Endothelial cell of umbilical vein (primary cell): Measurements from ENCODE around the gene S100A3. TPM values are rescaled to one million over a fixed set of nuclear protein-coding genes. Genes with fewer than 3 reads are reported as not detected.

ENCODE experiments used
- BruUV-seq: library from RNA; stranded (reverse); fragments of 400-500 nt; replicated peaks from 2 replicates; lab custom pipeline; 2021; lab: Mats Ljungman, UMichigan
- CTCF ChIA-PET: fragments of 300-600, 350-600 bp; sonication (Branson Sonifier 250); formaldehyde crosslinking; loops from one replicate; lab custom pipeline; 2021; ENCODE audit warnings: antibody characterized with exemption, inconsistent platforms; lab: Charles Lee
- POLR2A ChIA-PET: fragments of 300-600, 350-600 bp; sonication (Branson Sonifier 250); formaldehyde crosslinking; loops from one replicate; lab custom pipeline; 2021; ENCODE audit warnings: antibody characterized with exemption, inconsistent platforms; lab: Charles Lee
- DNase-seq: peaks from one replicate; pipeline ENCODE4 v3.0.0-alpha.2; 2011; ENCODE audit warnings: low read depth, low spot score
- FAIRE-seq: peaks from 2 replicates; lab custom pipeline; 2011; peaks lifted over from hg19 to GRCh38; lab: Jason Lieb, UNC
- H2AFZ ChIP-seq: 2 replicates; pipeline ENCODE4 v1.6.0; 2012; ENCODE audit warnings: low read depth, low read length, control low read depth, inconsistent platforms
- H3K27ac ChIP-seq: 2 replicates; pipeline ENCODE4 v1.5.1; 2011; ENCODE audit warnings: low read depth, mild to moderate bottlenecking, control low read depth, low read length, moderate library complexity; ENCODE audit not compliant: insufficient read depth
- H3K27me3 ChIP-seq, 2 experiments: 2 replicates each; pipeline versions ENCODE4 v1.6.0 to v1.6.1; 2011; ENCODE audit warnings: low read length in 2 of 2, mixed read lengths in 1 of 2; ENCODE audit not compliant: control insufficient read depth in 2 of 2, insufficient read depth in 2 of 2
- H3K36me3 ChIP-seq, 2 experiments: 2 replicates in 1 of 2; 3 replicates in 1 of 2; pipeline ENCODE4 v1.5.1; 2011; ENCODE audit warnings: low read length in 2 of 2, mild to moderate bottlenecking in 1 of 2, moderate library complexity in 1 of 2; ENCODE audit not compliant: control insufficient read depth in 2 of 2, insufficient read depth in 2 of 2; ENCODE audit errors: extremely low read depth in 1 of 2
- H3K4me1 ChIP-seq: 3 replicates; pipeline ENCODE4 v1.5.1; 2011; ENCODE audit warnings: mild to moderate bottlenecking, low read length; ENCODE audit not compliant: control insufficient read depth, insufficient read depth; ENCODE audit errors: extremely low read depth
- H3K4me2 ChIP-seq: 2 replicates; pipeline ENCODE4 v1.6.1; 2011; ENCODE audit warnings: low read length, control low read depth, mixed read lengths; ENCODE audit not compliant: insufficient read depth
- H3K4me3 ChIP-seq, 3 experiments: fragments of 200-600 bp in 1 of 3; sonication (generic), shearing (Covaris generic) in 1 of 3; replicated peaks in 1 of 3; 2 replicates each; pipeline ENCODE4 v1.5.1; 2011 to 2016; ENCODE audit warnings: control low read depth in 3 of 3, low read length in 3 of 3, mild to moderate bottlenecking in 2 of 3, inconsistent platforms in 1 of 3, low read depth in 1 of 3, moderate library complexity in 1 of 3; ENCODE audit not compliant: insufficient read depth in 1 of 3
- H3K79me2 ChIP-seq: 2 replicates; pipeline ENCODE4 v1.6.0; 2012; ENCODE audit warnings: low read length, inconsistent platforms; ENCODE audit not compliant: control insufficient read depth, insufficient read depth
- H3K9ac ChIP-seq: replicated peaks from 2 replicates; pipeline ENCODE3; 2011; ENCODE audit warnings: low read length, control low read depth; ENCODE audit not compliant: insufficient read depth; ENCODE audit errors: extremely low read depth
- H3K9me1 ChIP-seq: replicated peaks from 3 replicates; pipeline ENCODE4 v1.6.0; 2011; ENCODE audit warnings: mild to moderate bottlenecking, low read length; ENCODE audit not compliant: control insufficient read depth, insufficient read depth; ENCODE audit errors: extremely low read depth
- H3K9me3 ChIP-seq: replicated peaks from 2 replicates; pipeline ENCODE4 v1.5.1; 2012; ENCODE audit warnings: low read length, inconsistent platforms; ENCODE audit not compliant: control insufficient read depth, insufficient read depth
- H4K20me1 ChIP-seq: replicated peaks from 2 replicates; pipeline ENCODE3; 2011; ENCODE audit warnings: mild to moderate bottlenecking, low read length; ENCODE audit not compliant: control insufficient read depth, insufficient read depth; ENCODE audit errors: extremely low read depth
- EZH2 ChIP-seq: IDR thresholded peaks from 2 replicates; pipeline ENCODE4 v1.6.1; 2012; ENCODE audit warnings: borderline replicate concordance, low read depth, mild to moderate bottlenecking, moderate library complexity, low read length, inconsistent platforms; ENCODE audit not compliant: severe bottlenecking
- FOS ChIP-seq: IDR thresholded peaks from 2 replicates; pipeline ENCODE4 v1.6.1; 2011; ENCODE audit warnings: mild to moderate bottlenecking, low read length, moderate library complexity, borderline replicate concordance; ENCODE audit not compliant: insufficient read depth
- GATA2 ChIP-seq: IDR thresholded peaks from 2 replicates; pipeline ENCODE4 v1.7.0; 2011; ENCODE audit warnings: low read depth, mild to moderate bottlenecking, moderate library complexity, mixed read lengths, low read length; ENCODE audit not compliant: insufficient read length, insufficient read depth
- JUN ChIP-seq: IDR thresholded peaks from 2 replicates; pipeline ENCODE4 v1.6.1; 2011; ENCODE audit warnings: borderline replicate concordance, low read depth; ENCODE audit not compliant: insufficient read length, insufficient read depth
- MYC ChIP-seq: IDR thresholded peaks from one replicate; pipeline ENCODE4 v1.6.1; 2011; ENCODE audit warnings: mild to moderate bottlenecking, low read depth, low read length
- POLR2A ChIP-seq: IDR thresholded peaks from 2 replicates; pipeline ENCODE4 v1.6.1; 2012; ENCODE audit warnings: low read depth, mild to moderate bottlenecking, control low read depth, low read length
- POLR2AphosphoS5 ChIP-seq: IDR thresholded peaks from 2 replicates; pipeline ENCODE4 v1.6.1; 2012; ENCODE audit warnings: low read depth, mild to moderate bottlenecking, control low read depth, low read length, moderate library complexity; ENCODE audit not compliant: insufficient read depth
- dilution Hi-C: fragments of 300-500 bp; cut with MboI; formaldehyde crosslinking; loops from one replicate; pipeline ENCODE4 v1.15.0; 2019; ENCODE audit warnings: low sequenced_read_pairs; ENCODE audit not compliant: extremely low pct_ligation_motif_present
- intact Hi-C: fragments of 100-400 bp; cut with micrococcal nuclease; formaldehyde crosslinking; loops from one replicate; pipeline ENCODE4 v1.10.0; 2022
- polyA plus RNA-seq, 4 experiments: library from polyadenylated mRNA; depleted of rRNA in 3 of 4; stranded (reverse) in 3 of 4; unstranded in 1 of 4; fragments of >200 nt; gene quantifications; 2 replicates each; pipeline versions ENCODE4 v1.2.1 to v1.2.3, GENCODE V29; 2011 to 2012; ENCODE audit warnings: missing spikeins in 1 of 4
- total RNA-seq: library from RNA; stranded (reverse); gene quantifications from 2 replicates; pipeline ENCODE4 v1.2.3, GENCODE V29; 2021
- TF ChIP-seq, protein P1 (sequence below), 2 donors: IDR thresholded peaks; 1 replicate in 1 of 2; 2 replicates in 1 of 2; pipeline ENCODE4 v1.5.1; 2011; ENCODE audit warnings: low read length in 2 of 2, mild to moderate bottlenecking in 2 of 2, moderate library complexity in 2 of 2, control low read depth in 1 of 2, inconsistent platforms in 1 of 2, low read depth in 1 of 2; ENCODE audit not compliant: insufficient read depth in 1 of 2; ENCODE audit errors: extremely low read depth in 1 of 2
- TF ChIP-seq, protein P2 (sequence below): IDR thresholded peaks from 2 replicates; pipeline ENCODE4 v1.6.1; 2011; ENCODE audit not compliant: insufficient read depth, insufficient read length

The S100A3 gene
- total and polyA plus RNA-seq, 2 donors (not counting 3 experiments of a cell fraction or from before 2014, with no cell fraction given) = 0.42 to 1.3 TPM

DNA sequence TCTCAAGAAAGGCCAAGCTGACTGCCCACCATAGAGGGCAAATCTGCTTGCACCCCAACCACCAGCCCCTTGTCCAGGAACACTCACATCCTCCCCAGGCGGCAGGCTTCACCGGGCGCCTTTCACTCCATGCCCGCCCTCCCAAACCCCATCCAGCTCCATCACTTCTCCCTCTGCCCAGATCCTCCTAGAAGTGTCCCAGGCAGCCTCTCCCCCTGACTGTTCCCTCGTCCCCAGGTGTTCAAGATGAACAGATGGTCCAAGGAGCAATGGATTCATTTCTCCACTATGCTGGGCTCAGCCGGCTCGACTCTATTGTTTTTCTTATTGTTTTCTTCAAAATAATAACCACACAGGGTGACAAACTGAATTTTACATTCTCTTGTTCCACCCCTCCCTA is 35.4 kb downstream of the S100A3 start:
- Histone ChIP-seq H3K36me3 (no peaks in the 10 kb centered on the region), H3K27ac (no peak overlapping the region), H3K79me2 (no peaks in the 10 kb centered on the region), H3K9me3 (no peaks in the 10 kb centered on the region), H3K9ac (no peak overlapping the region), H3K4me3 (no peak overlapping the region), H3K4me2 (no peak overlapping the region), H4K20me1 (no peaks in the 10 kb centered on the region), H3K9me1 (no peaks in the 10 kb centered on the region), H2AFZ (no peak overlapping the region), H3K4me1 (peaks cover 4% of the 10 kb centered on the region), H3K27me3 (no peaks in the 10 kb centered on the region)
- intact Hi-C loops = no loop called here
- DNase-seq = no peak
- ChIA-PET CTCF (interaction anchor here (1.0 to 1.3 kb wide), 2 partner anchors 12 to 55 kb away, joined by 4 to 5 read pairs; no protein-coding TSS in a partner anchor), POLR2A (no interaction called here)
- FAIRE-seq = no peak
- no TSS peak for BruUV-seq
- TF ChIP-seq GATA2 (no peak), MYC (no peak)
- TF ChIP-seq, protein P1, sequence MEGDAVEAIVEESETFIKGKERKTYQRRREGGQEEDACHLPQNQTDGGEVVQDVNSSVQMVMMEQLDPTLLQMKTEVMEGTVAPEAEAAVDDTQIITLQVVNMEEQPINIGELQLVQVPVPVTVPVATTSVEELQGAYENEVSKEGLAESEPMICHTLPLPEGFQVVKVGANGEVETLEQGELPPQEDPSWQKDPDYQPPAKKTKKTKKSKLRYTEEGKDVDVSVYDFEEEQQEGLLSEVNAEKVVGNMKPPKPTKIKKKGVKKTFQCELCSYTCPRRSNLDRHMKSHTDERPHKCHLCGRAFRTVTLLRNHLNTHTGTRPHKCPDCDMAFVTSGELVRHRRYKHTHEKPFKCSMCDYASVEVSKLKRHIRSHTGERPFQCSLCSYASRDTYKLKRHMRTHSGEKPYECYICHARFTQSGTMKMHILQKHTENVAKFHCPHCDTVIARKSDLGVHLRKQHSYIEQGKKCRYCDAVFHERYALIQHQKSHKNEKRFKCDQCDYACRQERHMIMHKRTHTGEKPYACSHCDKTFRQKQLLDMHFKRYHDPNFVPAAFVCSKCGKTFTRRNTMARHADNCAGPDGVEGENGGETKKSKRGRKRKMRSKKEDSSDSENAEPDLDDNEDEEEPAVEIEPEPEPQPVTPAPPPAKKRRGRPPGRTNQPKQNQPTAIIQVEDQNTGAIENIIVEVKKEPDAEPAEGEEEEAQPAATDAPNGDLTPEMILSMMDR (IDR thresholded peaks at IDR 0.05; ENCODE audit: extremely low read depth in 1 of 2, insufficient read depth in 1 of 2, low read depth in 1 of 2, low read length in 2 of 2) = no peak
- dilution Hi-C loops = no loop called here

DNA sequence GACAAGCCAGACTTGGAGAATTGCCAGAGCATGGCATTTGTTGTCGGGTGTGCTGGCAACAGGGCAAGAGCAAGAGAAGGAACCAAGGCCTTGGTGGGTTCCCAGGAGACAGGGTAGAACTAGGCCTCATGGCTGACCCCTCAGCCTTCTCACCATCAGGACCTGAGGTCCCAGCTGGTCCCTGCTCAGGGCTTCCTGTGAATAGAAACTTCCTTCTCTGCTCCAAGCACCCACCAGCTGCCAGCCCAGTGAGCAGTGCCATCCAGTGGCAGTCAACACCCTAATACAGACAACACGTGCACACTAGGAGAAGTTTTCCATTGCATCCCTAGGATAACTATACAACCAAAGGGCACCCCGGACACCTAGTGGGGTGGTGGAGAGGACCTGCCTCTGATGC is 36.0 kb downstream of the S100A3 start:
- TF ChIP-seq MYC (no peak), POLR2A (no peak), JUN (no peak), FOS (no peak), GATA2 (no peak), EZH2 (no peak), POLR2AphosphoS5 (no peak)
- TF ChIP-seq, protein P1 (IDR thresholded peaks at IDR 0.05; ENCODE audit: extremely low read depth in 1 of 2, insufficient read depth in 1 of 2, low read depth in 1 of 2, low read length in 2 of 2) = no peak
- TF ChIP-seq, protein P2, sequence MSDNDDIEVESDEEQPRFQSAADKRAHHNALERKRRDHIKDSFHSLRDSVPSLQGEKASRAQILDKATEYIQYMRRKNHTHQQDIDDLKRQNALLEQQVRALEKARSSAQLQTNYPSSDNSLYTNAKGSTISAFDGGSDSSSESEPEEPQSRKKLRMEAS = no peak
- no peaks in the 10 kb centered on the region for H3K79me2 ChIP-seq
- CTCF ChIA-PET = interaction anchor here (1.0 kb wide), 1 partner anchor 55 kb away, joined by 5 read pairs; no protein-coding TSS in a partner anchor
- intact Hi-C loops = no loop called here
- H3K9me1 ChIP-seq = no peaks in the 10 kb centered on the region
- no peak for FAIRE-seq
- H4K20me1 ChIP-seq = no peaks in the 10 kb centered on the region
- no peak overlapping the region for H3K4me3 ChIP-seq
- H3K36me3 ChIP-seq = no peaks in the 10 kb centered on the region
- no peak overlapping the region for H3K27ac ChIP-seq
- no peak overlapping the region for H2AFZ ChIP-seq
- no peak overlapping the region for H3K4me2 ChIP-seq
- DNase-seq = no peak
- no TSS peak for BruUV-seq
- dilution Hi-C loops = no loop called here
- H3K9ac ChIP-seq = no peak overlapping the region
- H3K4me1 ChIP-seq = no peaks in the 10 kb centered on the region
- no peaks in the 10 kb centered on the region for H3K9me3 ChIP-seq
- H3K27me3 ChIP-seq = no peaks in the 10 kb centered on the region
- POLR2A ChIA-PET = no interaction called here
